ENCODE results near the gene ROBO1.

GRCh38 chr3:79310016-79310415, 457.8 kb downstream of the ROBO1 start:
- TF ChIP-seq ATF3 (IDR thresholded peaks at IDR 0.05; ENCODE audit: insufficient read depth, low read depth, low read length) (no peak), POLR2A (IDR thresholded peaks at IDR 0.05; ENCODE audit: control extremely low read depth in 1 of 2, low read depth in 2 of 2, low read length in 2 of 2) (no peak), SAP30 (IDR thresholded peaks at IDR 0.05; ENCODE audit: insufficient read depth, insufficient replicate concordance, low read length) (no peak), CTCF (IDR thresholded peaks at IDR 0.05; ENCODE audit: control extremely low read depth in 1 of 3, insufficient read depth in 1 of 3, low read depth in 1 of 3, low read length in 3 of 3) (no peak), FOSL1 (IDR thresholded peaks at IDR 0.05; ENCODE audit: insufficient read depth, low read depth, low read length) (no peak), RAD21 (IDR thresholded peaks at IDR 0.05 in 1 of 2, conservative IDR thresholded peaks at IDR 0.05 in 1 of 2; ENCODE audit: low read depth in 2 of 2, low read length in 2 of 2) (no peak), ZNF274 (IDR thresholded peaks at IDR 0.05; ENCODE audit: borderline replicate concordance, extremely low read depth, low read length) (no peak), RFX5 (IDR thresholded peaks at IDR 0.05; ENCODE audit: borderline replicate concordance, low read depth, low read length) (no peak), TEAD4 (IDR thresholded peaks at IDR 0.05; ENCODE audit: low read depth, low read length) (no peak)
